HG02571 (cell line): Measurements from ENCODE around the gene IRF7.

Experiments
- ATAC-seq: cut with Tn5 transposase; IDR thresholded peaks from one replicate; pipeline ENCODE4 v1.9.1; 2021; ENCODE audit warnings: mild to moderate bottlenecking, moderate library complexity; ENCODE audit not compliant: unreplicated experiment

The IRF7 gene

DNA sequence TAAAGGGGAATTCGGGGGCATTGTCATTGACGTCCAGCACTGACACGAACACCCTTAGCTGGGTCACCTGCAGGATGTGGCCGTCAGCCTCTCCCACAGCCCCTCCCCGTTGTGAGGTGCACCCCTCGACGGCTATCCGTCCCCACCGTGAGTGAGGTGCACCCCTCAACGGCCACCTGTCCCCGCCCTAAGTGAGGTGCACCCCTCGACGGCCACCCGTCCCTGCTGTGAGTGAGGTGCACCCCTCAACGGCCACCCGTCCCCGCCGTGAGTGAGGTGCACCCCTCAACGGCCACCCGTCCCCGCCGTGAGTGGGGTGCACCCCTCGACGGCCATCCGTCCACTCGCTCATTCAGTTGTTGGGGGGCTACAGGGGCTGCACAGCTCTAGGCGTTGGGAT is 6.1 kb upstream of the IRF7 start:
- ATAC-seq: no peak

DNA sequence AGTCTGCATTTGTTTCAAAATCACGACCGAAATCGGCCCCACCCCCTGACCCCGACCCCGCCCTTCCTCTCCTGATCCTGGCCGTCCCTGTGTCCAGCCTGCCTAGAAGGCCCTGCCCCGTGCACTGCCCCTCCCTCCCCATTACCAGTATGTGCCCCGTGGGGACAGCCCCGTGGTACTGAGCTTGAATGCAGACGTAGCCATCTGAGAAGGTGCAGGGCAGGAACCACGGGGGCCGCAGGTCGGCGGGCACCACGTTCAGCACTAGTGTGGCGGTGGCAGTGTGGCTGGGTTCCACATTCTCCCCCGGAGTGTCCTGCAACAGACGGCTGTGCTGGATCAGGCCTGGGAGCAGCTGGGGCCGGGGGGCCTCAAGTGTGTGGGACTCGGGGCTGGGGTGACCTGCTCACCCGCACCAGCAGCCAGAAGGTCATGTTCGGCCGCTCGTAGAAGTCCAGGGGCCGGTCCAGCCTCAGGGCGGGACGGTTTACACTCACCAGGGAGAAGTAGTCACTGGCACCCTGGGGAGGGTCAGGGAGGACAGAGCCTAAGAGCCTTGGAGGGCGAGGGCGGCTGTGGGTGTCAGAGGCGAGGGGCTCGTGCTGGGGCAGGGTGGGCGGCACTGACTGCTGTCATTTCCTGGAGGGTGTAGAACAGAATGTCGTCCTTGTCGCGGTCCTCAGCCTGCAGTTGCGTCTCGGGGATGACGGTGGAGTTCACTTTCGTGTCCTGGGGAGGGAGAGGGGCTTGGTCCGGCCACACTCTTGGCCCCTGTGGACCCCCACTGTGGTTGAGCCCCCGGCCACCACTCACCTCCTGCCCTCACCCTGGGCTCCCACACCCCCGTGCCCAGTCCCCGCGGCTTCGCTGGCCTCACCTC is 5.4 kb upstream of the IRF7 start:
- no peak for ATAC-seq

GRCh38 chr11:620201-620600 is 4.5 kb upstream of the IRF7 start:
- ATAC-seq: no peak

DNA sequence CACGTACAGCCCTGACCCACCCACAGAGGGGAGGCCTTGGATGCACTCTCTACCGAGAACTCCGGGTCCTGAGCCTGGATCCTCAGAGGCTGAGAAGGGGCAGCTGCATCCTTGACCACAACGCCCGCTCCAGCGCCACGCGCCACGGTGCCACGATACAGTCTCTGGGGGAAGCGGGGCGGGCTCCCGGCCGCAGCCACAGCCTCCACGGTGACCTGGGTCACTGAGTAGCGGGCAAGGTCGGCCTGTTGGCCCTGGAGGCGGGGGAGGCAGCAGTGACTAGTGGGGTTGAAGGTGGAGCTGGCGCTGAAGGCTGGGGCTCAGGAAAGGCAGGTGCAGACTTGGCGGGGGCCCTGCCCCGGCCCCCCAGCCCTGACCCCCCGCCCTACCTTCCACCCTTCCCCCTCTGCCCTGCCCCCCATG is 3.9 kb upstream of the IRF7 start:
- no peak for ATAC-seq

GRCh38 chr11:618856-619627 is 3.3 kb upstream of the IRF7 start:
- ATAC-seq: no peak

- no peak for ATAC-seq
Observed at GRCh38 chr11:617912-618682, 2.3 kb upstream of the IRF7 start.

DNA sequence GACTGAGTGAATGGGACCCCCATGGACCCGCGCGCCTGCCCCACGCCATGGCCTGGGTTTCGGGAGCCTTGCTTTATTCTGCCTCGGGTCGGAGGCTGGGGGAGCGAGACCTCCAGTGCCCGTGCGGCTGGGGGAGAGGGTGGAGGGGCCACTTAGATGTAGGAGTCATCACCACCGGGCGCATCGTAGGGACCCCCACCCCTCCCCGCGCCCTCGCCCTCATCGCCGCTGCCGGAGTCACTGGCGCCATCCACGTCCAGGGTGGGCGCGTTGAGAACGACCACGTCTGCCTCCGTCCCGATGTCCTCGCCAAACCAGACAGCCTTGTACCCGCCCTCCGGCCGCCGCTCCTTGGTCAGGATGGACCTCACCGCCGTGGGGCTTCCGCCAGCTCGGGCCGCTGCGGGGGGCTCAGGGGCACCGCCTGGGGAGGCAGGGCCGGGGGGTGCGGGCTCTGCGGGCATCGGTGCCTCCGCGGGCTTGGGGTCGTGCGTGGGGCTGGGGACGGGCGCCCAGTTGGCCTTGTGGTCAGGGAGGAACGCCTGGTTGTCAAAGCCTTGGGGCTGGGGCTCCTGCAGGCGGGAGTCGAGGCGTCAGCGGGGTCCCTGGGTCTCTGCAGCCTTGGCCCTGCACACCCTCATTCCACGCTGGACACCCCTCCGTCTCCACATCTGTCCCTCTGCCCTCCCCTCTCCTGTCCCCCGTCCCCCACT is 1.6 kb upstream of the IRF7 start:
- no peak for ATAC-seq

DNA sequence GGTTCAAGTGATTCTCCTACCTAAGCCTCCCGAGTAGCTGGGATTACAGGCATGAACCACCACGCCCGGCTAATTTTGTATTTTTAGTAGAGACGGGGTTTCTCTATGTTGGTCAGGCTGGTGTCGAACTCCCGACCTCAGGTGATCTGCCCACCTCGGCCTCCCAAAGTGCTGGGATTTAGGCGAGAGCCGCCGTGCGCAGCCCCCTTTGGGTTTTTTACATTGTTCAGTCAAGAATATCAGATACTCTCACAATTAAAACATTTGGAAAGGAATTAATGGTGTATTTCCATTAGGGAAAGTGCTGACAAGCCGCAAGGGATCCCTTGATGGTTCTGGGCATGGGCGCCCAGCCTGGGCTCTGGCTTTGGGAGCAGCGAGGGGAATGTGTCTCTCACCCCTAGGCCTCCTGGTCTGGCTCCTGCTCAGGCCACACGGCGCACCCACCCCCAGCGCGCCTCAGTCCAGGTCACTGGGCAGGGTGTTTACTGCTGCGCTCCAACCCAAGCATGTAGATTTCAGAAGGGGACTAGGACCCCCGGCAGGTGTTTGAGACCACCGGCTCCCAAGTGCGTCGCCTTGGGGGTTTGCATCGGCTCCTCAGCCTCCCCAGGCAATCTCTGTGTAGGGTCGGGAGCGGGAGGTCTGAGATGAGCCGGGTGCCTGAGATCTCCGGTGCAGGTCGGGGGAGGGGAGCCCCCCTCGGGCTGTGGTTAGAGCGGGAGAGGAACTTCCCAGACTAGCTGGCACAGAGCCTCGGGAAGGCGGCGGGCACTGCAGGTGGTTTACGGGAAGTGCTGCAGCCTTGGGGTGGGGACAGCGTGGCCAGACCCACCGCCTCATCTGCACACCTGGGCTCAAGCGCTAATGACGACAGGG is 809 bp upstream of the IRF7 start:
- no peak for ATAC-seq

DNA sequence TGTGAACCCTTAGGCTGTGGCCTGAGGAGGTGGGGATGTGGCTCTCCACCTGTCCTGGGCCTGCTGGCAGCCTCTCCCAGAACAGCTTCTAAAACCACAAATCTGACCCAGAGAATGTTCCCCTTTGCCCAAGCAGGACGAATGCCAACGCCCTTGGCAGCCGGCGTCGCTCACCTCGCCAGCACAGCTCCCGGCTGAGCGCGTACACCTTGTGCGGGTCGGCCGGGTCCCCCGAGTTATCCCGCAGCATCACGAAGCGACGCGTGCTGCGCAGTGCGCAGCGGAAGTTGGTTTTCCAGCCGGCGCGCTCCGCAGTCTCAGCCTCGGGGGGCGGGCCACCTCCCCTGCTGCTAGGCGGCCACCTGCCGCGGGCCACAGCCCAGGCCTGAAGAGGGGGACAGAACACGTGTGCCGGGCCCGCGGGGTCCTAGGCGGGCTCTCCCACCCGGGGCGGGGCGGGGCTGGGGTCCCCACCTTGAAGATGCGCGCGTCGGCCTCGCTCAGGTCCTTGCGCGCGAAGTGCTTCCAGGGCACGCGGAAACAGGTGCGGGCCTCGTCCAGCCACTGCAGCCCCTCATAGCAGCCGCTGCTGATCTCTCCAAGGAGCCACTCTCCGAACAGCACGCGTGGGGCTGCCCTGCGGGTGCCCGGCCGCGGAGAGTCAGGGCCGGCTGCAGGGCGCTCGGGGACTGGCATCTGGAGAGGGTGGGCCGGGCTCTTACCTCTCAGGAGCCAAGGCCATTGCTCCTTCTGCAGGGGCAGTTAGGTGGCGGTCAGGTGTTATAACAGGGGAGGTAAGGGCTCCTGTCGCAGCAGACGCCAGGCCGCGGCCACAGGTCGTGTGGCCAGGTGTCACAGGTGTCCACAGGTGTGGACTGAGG is 887 bp downstream of the IRF7 start:
- peak; percentile 3 for ATAC-seq

DNA sequence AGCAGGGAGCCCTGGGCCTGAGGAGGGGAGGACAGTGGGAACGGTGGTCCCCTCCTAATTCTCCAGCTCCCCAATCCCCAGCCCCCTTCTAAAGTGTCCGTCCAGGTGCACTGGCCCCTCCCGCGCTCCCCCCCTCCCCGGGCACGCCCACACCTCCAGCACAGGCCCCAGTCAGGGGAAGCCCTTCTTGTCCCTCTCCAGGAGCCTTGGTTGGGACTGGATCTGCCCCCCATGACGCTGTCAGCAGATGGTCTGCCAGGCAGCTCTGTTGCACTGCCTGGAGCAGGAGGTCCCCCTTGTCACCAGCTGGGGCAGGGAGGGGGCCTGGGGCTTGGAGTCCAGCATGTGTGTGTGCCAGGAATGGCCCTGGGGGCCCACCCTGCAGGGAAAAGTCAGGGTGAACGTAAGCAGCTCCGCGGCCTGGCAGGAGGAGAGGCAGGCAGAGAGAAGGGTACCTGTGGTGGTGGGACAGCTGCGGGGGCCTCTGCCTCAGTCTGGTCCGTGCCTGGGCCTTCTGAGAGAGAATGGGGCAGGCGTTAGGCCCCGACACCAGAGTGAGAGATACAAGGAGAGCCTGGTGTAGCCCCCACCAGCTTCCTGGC is 1.6 kb downstream of the IRF7 start:
- ATAC-seq: no peak

DNA sequence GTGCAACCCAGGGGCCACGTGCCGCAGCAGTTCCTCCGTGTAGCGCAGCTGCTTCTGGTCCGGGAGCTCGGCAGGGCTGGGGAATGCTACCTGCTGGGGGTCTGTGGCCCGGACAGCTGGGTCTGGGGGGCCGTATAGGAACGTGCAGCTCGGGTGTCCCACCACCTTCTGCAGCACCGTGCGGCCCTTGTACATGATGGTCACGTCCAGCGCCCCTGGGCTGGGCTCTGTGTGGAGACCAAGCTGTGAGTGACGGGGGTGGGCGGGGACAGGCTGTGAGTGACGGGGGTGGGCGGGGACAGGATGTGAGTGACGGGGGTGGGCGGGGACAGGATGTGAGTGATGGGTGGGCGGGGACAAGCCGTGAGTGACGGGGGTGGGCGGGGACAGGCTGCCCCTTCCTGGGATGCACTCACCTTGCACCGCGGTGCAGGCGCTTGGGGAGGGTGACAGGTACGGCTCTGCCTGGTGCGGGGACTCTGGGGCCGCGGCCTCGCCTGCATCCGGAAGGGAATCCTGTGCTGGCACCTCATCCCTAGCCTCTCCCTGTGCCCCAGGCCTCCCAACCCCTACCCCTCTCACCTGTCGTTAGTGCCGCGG is 2.3 kb downstream of the IRF7 start:
- no peak for ATAC-seq

GRCh38 chr11:612961-613300 is 2.8 kb downstream of the IRF7 start:
- ATAC-seq: no peak

DNA sequence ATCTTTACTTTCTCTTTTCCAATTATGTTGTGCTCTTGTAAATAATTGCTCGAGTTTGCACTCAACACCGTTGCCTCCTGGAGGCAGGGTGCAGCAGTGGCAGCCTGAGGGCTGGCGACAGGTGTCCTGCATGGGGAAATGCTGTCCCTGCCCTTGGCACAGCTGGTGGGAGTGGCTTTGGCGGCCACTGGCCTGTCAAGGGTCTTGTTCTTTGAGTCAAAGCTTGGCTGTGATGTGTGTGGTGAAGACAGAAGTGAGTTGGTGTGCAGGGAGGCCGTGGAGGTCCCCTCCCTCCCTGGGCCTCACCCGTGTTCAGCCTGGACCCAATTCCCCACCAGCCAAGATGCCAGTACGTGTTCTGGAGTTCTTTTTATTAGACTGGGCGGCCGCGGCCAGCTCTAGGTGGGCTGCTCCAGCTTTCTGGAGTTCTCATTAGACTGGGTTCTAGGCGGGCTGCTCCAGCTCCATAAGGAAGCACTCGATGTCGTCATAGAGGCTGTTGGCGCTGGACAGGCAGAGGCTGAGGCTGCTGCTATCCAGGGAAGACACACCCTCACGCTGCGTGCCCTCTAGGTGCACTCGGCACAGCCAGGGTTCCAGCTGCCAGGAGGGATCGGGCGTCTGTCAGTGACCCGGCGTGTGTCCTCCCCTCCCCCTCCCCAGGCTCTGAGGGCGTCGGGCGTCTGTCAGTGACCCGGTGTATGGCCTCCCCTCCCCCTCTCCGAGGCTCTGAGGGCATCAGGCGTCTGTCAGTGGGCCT is 3.4 kb downstream of the IRF7 start:
- no peak for ATAC-seq

DNA sequence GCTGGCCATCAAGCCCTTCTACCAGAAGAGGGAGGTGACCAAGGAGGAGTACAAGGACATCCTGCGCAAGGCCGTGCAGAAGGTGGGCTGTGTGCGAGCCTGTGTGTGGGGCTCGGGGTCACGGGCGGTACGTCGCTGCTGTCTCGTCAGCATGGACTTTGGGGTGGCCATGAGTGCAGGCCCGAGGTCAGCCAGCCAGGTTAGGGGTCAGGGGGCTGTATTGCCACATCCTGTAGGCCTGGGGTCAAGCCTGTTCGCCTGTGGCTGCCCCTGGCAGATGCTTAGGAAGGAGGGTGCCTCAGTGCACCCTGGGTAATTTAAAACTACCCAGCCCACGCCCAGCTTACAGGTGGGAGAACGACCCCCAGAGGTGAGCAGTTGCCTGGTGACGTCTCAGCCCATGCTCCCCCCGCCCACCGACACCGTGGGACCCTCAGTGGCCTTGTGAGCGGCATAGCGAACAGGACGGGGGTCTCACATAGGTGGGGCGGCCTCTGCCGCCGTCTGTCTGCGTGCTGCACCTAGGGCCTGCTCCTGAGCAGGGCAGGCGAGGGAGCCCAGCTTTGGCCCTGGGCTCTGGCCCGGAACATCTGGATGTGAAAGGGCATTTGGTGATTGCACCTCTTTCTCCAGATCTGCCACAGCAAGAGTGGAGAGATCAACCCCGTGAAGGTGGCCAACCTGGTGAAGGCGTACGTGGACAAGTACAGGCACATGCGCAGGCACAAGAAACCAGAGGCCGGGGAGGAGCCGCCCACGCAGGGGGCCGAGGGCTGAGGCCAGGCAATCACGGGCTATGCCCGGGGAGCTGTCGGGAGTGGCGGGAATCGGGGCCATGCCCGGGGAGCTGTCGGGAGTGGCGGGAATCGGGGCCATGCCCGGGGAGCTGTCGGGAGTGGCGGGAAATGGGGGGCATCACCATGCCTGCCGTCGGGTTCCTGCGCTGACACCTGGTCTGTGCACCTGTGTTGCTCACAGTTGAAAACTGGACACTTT is 4.5 kb downstream of the IRF7 start:
- ATAC-seq: no peak

- ATAC-seq: no peak
Observed at GRCh38 chr11:610146-610801, 5.5 kb downstream of the IRF7 start.

DNA sequence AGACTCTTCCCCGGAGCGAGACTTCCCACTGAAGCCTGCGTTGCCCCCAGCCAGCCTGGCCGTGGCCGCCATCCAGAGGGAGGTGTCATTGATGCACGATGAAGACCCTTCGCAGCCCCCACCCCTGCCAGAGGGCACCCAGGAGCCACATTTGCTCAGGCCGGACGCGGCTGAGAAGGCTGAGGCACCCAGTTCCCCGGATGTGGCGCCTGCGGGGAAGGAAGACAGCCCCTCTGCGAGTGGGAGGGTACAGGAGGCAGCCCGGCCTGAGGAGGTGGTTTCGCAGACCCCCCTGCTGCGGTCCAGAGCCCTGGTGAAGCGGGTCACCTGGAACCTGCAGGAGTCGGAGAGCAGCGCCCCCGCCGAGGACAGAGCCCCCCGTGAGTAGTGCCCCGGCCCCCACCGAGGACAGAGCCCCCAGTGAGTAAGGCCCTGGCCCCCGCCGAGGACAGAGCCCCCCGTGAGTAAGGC is 6.4 kb downstream of the IRF7 start:
- ATAC-seq: no peak
